GM12878 (cell line): Measurements from ENCODE around the gene STAB2. TPM values are rescaled to one million over a fixed set of nuclear protein-coding genes. Genes with fewer than 3 reads are reported as not detected.

Experiments used
- ATAC-seq: fragments of 200-7000 bp; cut with Tn5 transposase; 3 replicates; pipeline ENCODE4 v1.9.1; 2020; ENCODE audit warnings: mild to moderate bottlenecking, moderate library complexity
- BruUV-seq: library from RNA; stranded (reverse); fragments of 400-500 nt; replicated peaks from 2 replicates; lab custom pipeline; 2021; lab: Mats Ljungman, UMichigan
- CTCF ChIA-PET: fragments of 300-600 bp; sonication (Branson Sonifier 250); formaldehyde crosslinking; extraction: SDS; loops from one replicate; lab custom pipeline; 2021; ENCODE audit warnings: inconsistent platforms; lab: Yijun Ruan, JAX
- POLR2A ChIA-PET: fragments of 350-600 bp; formaldehyde crosslinking; extraction: SDS; loops from one replicate; lab custom pipeline; 2021; ENCODE audit warnings: inconsistent platforms; lab: Charles Lee
- RAD21 ChIA-PET: fragments of 300-600 bp; sonication (Branson Sonifier 250); formaldehyde crosslinking; loops from one replicate; lab custom pipeline; 2023; ENCODE audit warnings: antibody characterized with exemption; ENCODE audit not compliant: unreplicated experiment; lab: Charles Lee
- SMC1A ChIA-PET: fragments of 300-600 bp; sonication (Branson Sonifier 250); formaldehyde crosslinking; loops from one replicate; lab custom pipeline; 2023; ENCODE audit not compliant: unreplicated experiment, uncharacterized antibody; lab: Charles Lee
- DNase-seq: peaks from one replicate; pipeline ENCODE4 v3.0.0-alpha.2; 2011; ENCODE audit warnings: low read depth, low spot score
- FAIRE-seq: peaks from 3 replicates; lab custom pipeline; 2011; peaks lifted over from hg19 to GRCh38; lab: Jason Lieb, UNC
- H2AFZ ChIP-seq: 2 replicates; pipeline ENCODE4 v1.6.0; 2011; ENCODE audit warnings: low read depth, low read length, control low read depth; ENCODE audit not compliant: control insufficient read depth
- H3K27ac ChIP-seq: 2 replicates; pipeline ENCODE4 v1.5.1; 2011; ENCODE audit warnings: control low read depth; ENCODE audit not compliant: control insufficient read depth, insufficient read depth
- H3K27me3 ChIP-seq, 2 experiments: replicated peaks in 1 of 2; 2 replicates each; pipeline versions ENCODE4 v1.6.0 to v1.6.1; 2011; ENCODE audit warnings: low read length in 1 of 2; ENCODE audit not compliant: control insufficient read depth in 2 of 2, insufficient read depth in 2 of 2
- H3K36me3 ChIP-seq, 2 experiments: 2 replicates each; pipeline ENCODE4 v1.5.1; 2011; ENCODE audit warnings: low read length in 1 of 2; ENCODE audit not compliant: control insufficient read depth in 2 of 2, insufficient read depth in 2 of 2
- H3K4me1 ChIP-seq: 2 replicates; pipeline ENCODE4 v1.6.1; 2011; ENCODE audit warnings: mild to moderate bottlenecking, low read length, moderate library complexity, mixed read lengths; ENCODE audit not compliant: control insufficient read depth, insufficient read depth
- H3K4me2 ChIP-seq: 2 replicates; pipeline ENCODE4 v1.6.0; 2011; ENCODE audit warnings: control low read depth; ENCODE audit not compliant: control insufficient read depth, insufficient read depth
- H3K4me3 ChIP-seq: fragments of 200-600 bp; sonication (generic); 2 replicates; pipeline ENCODE4 v1.5.1; 2016
- H3K79me2 ChIP-seq: 2 replicates; pipeline ENCODE4 v1.6.0; 2011; ENCODE audit warnings: low read length; ENCODE audit not compliant: control insufficient read depth, insufficient read depth
- H3K9ac ChIP-seq: 2 replicates; pipeline ENCODE4 v1.8.0; 2011; ENCODE audit warnings: low read length, control low read depth, mixed read lengths; ENCODE audit not compliant: control insufficient read depth, insufficient read depth
- H3K9me3 ChIP-seq: replicated peaks from 3 replicates; pipeline ENCODE4 v1.5.1; 2011; ENCODE audit warnings: mild to moderate bottlenecking, low read length; ENCODE audit not compliant: control insufficient read depth, insufficient read depth
- H4K20me1 ChIP-seq: 2 replicates; pipeline ENCODE4 v1.6.0; 2011; ENCODE audit not compliant: control insufficient read depth, insufficient read depth
- FOXM1 ChIP-seq: IDR thresholded peaks from 2 replicates; pipeline ENCODE4 v1.6.1; 2012; ENCODE audit warnings: low read depth, mild to moderate bottlenecking, inconsistent platforms, low read length, moderate library complexity
- IRF5 ChIP-seq: fragments of 450-650 bp; IDR thresholded peaks from 2 replicates; pipeline ENCODE4 v1.6.1; 2017; ENCODE audit warnings: borderline replicate concordance
- JUND ChIP-seq: IDR thresholded peaks from 2 replicates; pipeline ENCODE4 v1.6.1; 2012; ENCODE audit warnings: low read depth, mild to moderate bottlenecking, low read length, improper control_type of control experiment, moderate library complexity
- PBX3 ChIP-seq: IDR thresholded peaks from 2 replicates; pipeline ENCODE4 v1.6.1; 2011; ENCODE audit warnings: mild to moderate bottlenecking, low read depth, low read length, moderate library complexity; ENCODE audit not compliant: insufficient replicate concordance
- REST ChIP-seq: IDR thresholded peaks from 2 replicates; pipeline ENCODE4 v1.6.1; 2012; ENCODE audit warnings: mild to moderate bottlenecking, low read depth, low read length
- ZNF622 ChIP-seq: fragments of 450-650 bp; IDR thresholded peaks from 2 replicates; pipeline ENCODE4 v1.6.1; 2017; ENCODE audit warnings: mild to moderate bottlenecking, inconsistent platforms
- ZNF687 ChIP-seq: fragments of 450-650 bp; IDR thresholded peaks from 2 replicates; pipeline ENCODE4 v1.6.1; 2017; ENCODE audit warnings: mild to moderate bottlenecking, moderate library complexity
- WGBS: methylation state at CpG from one replicate; pipeline ENCODE4 v1.1.6; 2016; ENCODE audit warnings: low lambda C conversion rate; ENCODE audit not compliant: insufficient replicate concordance, insufficient coverage; ENCODE audit errors: missing lambda C conversion rate; 5-methylcytosine and 5-hydroxymethylcytosine counted together
- in situ Hi-C: fragments of 300-500 bp; cut with MboI; formaldehyde crosslinking; loops from 9 replicates; pipeline ENCODE4 v1.14.3; 2018; ENCODE audit warnings: mixed read lengths
- intact Hi-C: fragments of 100-400 bp; cut with micrococcal nuclease; formaldehyde crosslinking; loops from one replicate; pipeline ENCODE4 v1.14.2; 2022; ENCODE audit not compliant: unreplicated experiment
- polyA plus RNA-seq, 11 experiments: library from polyadenylated mRNA; depleted of rRNA in 4 of 11; unstranded in 6 of 11; stranded (reverse) in 5 of 11; fragments of >200 nt; fragmentation: Nextera tagmentation in 4 of 11; fragmentation: Illumina TruSeq in 1 of 11; extraction: Ambion mirVana in 4 of 11; extraction: Trizol in 1 of 11; gene quantifications; 1 replicate in 1 of 11; 2 replicates in 10 of 11; pipeline versions ENCODE4 v1.2.1 to v1.2.3, GENCODE V29; 2011 to 2016; ENCODE audit warnings: inconsistent platforms in 2 of 11, missing spikeins in 2 of 11, low read depth in 1 of 11
- total RNA-seq, 4 experiments: library from RNA; depleted of rRNA in 3 of 4; stranded (reverse); fragments of >200 nt in 3 of 4; fragmentation: Illumina TruSeq in 1 of 4; extraction: Trizol in 1 of 4; gene quantifications; 2 replicates each; pipeline versions ENCODE4 v1.2.1 to v1.2.3, GENCODE V29; 2013 to 2021

Gene STAB2
- total and polyA plus RNA-seq, 10 of the 15 experiments (the other 5 are each of a cell fraction or from before 2014, with no cell fraction given) = 0.37 TPM; not detected in 9

- no peak for TF ChIP-seq ZNF622
These were observed 30.0 kb upstream of the STAB2 start (continued) for GRCh38 chr12:103556890-103557627.

GRCh38 chr12:103557628-103558010 is 29.5 kb upstream of the STAB2 start:
- Histone ChIP-seq H4K20me1 (no peaks in the 10 kb centered on the region), H3K27ac (no peak overlapping the region), H2AFZ (no peak overlapping the region), H3K9ac (no peak overlapping the region), H3K4me2 (no peak overlapping the region), H3K27me3 (no peaks in the 10 kb centered on the region), H3K4me1 (no peaks in the 10 kb centered on the region), H3K36me3 (no peaks in the 10 kb centered on the region), H3K9me3 (no peaks in the 10 kb centered on the region; the same call in 2 of the 3 replicates), H3K79me2 (no peaks in the 10 kb centered on the region), H3K4me3 (no peak overlapping the region)
- intact Hi-C loops = no loop called here
- RAD21 ChIA-PET = interaction anchor here (0.9 to 1.6 kb wide), 2 partner anchors 10 to 75 kb away, joined by 3 to 6 read pairs; no protein-coding TSS in a partner anchor
- DNase-seq = no peak
- POLR2A ChIA-PET = interaction anchor here (0.6 kb wide), 1 partner anchor 911 kb away, joined by 3 read pairs; no protein-coding TSS in a partner anchor
- no TSS peak for BruUV-seq
- no peak for FAIRE-seq
- in situ Hi-C loops = no loop called here
- SMC1A ChIA-PET = interaction anchor here (0.8 to 2.5 kb wide), 4 partner anchors 9 to 746 kb away, joined by 3 to 9 read pairs (median 3); no protein-coding TSS in a partner anchor
- WGBS = 45% methylated on average over 2 of the region's 2 CpGs
- CTCF ChIA-PET = interaction anchor here (1.0 to 1.6 kb wide), 2 partner anchors 17 to 75 kb away, joined by 3 to 7 read pairs; no protein-coding TSS in a partner anchor
- ATAC-seq = no peak
- TF ChIP-seq REST = no peak
- no peak for TF ChIP-seq ZNF687
- TF ChIP-seq IRF5 = no peak
- TF ChIP-seq PBX3 = no peak
- no peak for TF ChIP-seq FOXM1
- no peak for TF ChIP-seq JUND
